ENCODE measurements around the gene GLYATL2.

The GLYATL2 gene

GRCh38 chr11:58844361-58845005 lies at the start of gene GLYATL2:
Gene GLYATL2, minus strand, starts transcription at chr11:58844704. Its CDS starts 5,092 bp downstream, at chr11:58839612.
- DNase-seq (ENCODE audit: low spot score), result no peak

- DNase-seq (ENCODE audit: low spot score), result no peak
Measured at GRCh38 chr11:58893899-58894298, 49.4 kb upstream of the GLYATL2 start.

GRCh38 chr11:58888579-58888978 lies 44.1 kb upstream of the GLYATL2 start:
- no peak for DNase-seq (ENCODE audit: low spot score)

- DNase-seq (ENCODE audit: low spot score), result no peak
Measured at GRCh38 chr11:58887452-58887851, 42.9 kb upstream of the GLYATL2 start.

- DNase-seq (ENCODE audit: low spot score), result no peak
Measured at GRCh38 chr11:58880625-58881024, 36.1 kb upstream of the GLYATL2 start.

GRCh38 chr11:58880166-58880565 lies 35.7 kb upstream of the GLYATL2 start:
- no peak for DNase-seq (ENCODE audit: low spot score)

- DNase-seq (ENCODE audit: low spot score), result no peak
Measured at GRCh38 chr11:58867556-58867955, 23.1 kb upstream of the GLYATL2 start.

GRCh38 chr11:58866788-58867187 lies 22.3 kb upstream of the GLYATL2 start:
- peak; percentile 30 for DNase-seq (ENCODE audit: low spot score)

- DNase-seq (ENCODE audit: low spot score), result no peak
Measured at GRCh38 chr11:58864335-58864734, 19.8 kb upstream of the GLYATL2 start.

- no peak for DNase-seq (ENCODE audit: low spot score)
Measured at GRCh38 chr11:58863697-58864096, 19.2 kb upstream of the GLYATL2 start.

- no peak for DNase-seq (ENCODE audit: low spot score)
Measured at GRCh38 chr11:58861533-58861932, 17.0 kb upstream of the GLYATL2 start.

GRCh38 chr11:58856806-58857205 lies 12.3 kb upstream of the GLYATL2 start:
- no peak for DNase-seq (ENCODE audit: low spot score)

GRCh38 chr11:58845386-58845785 lies 882 bp upstream of the GLYATL2 start:
- no peak for DNase-seq (ENCODE audit: low spot score)

GRCh38 chr11:58837707-58838388 lies 6.7 kb downstream of the GLYATL2 start:
- DNase-seq (ENCODE audit: low spot score), result no peak

GRCh38 chr11:58832056-58832645 lies 12.4 kb downstream of the GLYATL2 start:
- DNase-seq (ENCODE audit: low spot score), result no peak

GRCh38 chr11:58830673-58831301 lies 13.7 kb downstream of the GLYATL2 start:
- no peak for DNase-seq (ENCODE audit: low spot score)

- DNase-seq (ENCODE audit: low spot score), result peak; percentile 32
Measured at GRCh38 chr11:58829786-58830185, 14.7 kb downstream of the GLYATL2 start.

GRCh38 chr11:58813693-58814092 lies 30.8 kb downstream of the GLYATL2 start:
- DNase-seq (ENCODE audit: low spot score), result no peak

- no peak for DNase-seq (ENCODE audit: low spot score)
Measured at GRCh38 chr11:58811499-58811898, 33.0 kb downstream of the GLYATL2 start.

- DNase-seq (ENCODE audit: low spot score), result no peak
Measured at GRCh38 chr11:58807343-58807742, 37.2 kb downstream of the GLYATL2 start.

- peak; percentile 45 for DNase-seq (ENCODE audit: low spot score)
Measured at GRCh38 chr11:58805065-58805464, 39.4 kb downstream of the GLYATL2 start.

- no peak for DNase-seq (ENCODE audit: low spot score)
Measured at GRCh38 chr11:58801974-58802545, 42.4 kb downstream of the GLYATL2 start.

- no peak for DNase-seq (ENCODE audit: low spot score)
Measured at GRCh38 chr11:58801302-58801701, 43.2 kb downstream of the GLYATL2 start.

All from AG08396 (cell line).